ENCODE data around the gene ROR2. TPM values are rescaled to one million over a fixed set of nuclear protein-coding genes. Genes with fewer than 3 reads are reported as not detected.
"Not testable (repeated sequence)": the region's sequence is repeated elsewhere in the genome, so short reads cannot be mapped to it uniquely, and the experiment has no call there.

The ROR2 gene
- polyA plus RNA-seq, 3 donors: not detected

GRCh38 chr9:91797517-91797916 lies 152.5 kb downstream of the ROR2 start:
- H3K9me3 Mint-ChIP-seq; H3K27ac ChIP-seq (ENCODE audit: low read depth in 1 of 2, low read length in 2 of 2); H3K4me1 Mint-ChIP-seq; intact Hi-C loops (cut with micrococcal nuclease); DNase-seq; H2AFZ ChIP-seq (ENCODE audit: insufficient read depth, low read depth, low read length, poor library complexity, severe bottlenecking); H3K4me2 ChIP-seq (replicated peaks; ENCODE audit: extremely low read depth, low read length, poor library complexity, severe bottlenecking); H3K4me3 ChIP-seq (replicated peaks in 1 of 3; ENCODE audit: low read depth in 2 of 3, low read length in 3 of 3); H3K36me3 ChIP-seq (replicated peaks in 1 of 2; ENCODE audit: control insufficient read depth in 1 of 2, insufficient read depth in 2 of 2, low read length in 2 of 2); H3K27me3 Mint-ChIP-seq (ENCODE audit: low read depth in 3 of 3); H3K4me3 Mint-ChIP-seq; H4K20me1 ChIP-seq (ENCODE audit: insufficient read depth, low read length); H3K36me3 Mint-ChIP-seq; H3K27me3 ChIP-seq (ENCODE audit: control insufficient read depth in 2 of 2, insufficient read depth in 2 of 2, low read length in 2 of 2); H3K9me3 ChIP-seq (replicated peaks in 1 of 2; ENCODE audit: control insufficient read depth in 1 of 2, insufficient read depth in 1 of 2, low read length in 2 of 2); H3K9ac ChIP-seq (ENCODE audit: insufficient read depth, low read length, poor library complexity, severe bottlenecking); H3K4me1 ChIP-seq (ENCODE audit: control insufficient read depth in 1 of 2, insufficient read depth in 2 of 2, low read length in 2 of 2); H3K79me2 ChIP-seq (ENCODE audit: insufficient read depth, low read length); H3K27ac Mint-ChIP-seq: not testable (repeated sequence)
- no CpG with 5 or more reads among the region's 2 CpGs for WGBS (ENCODE audit: insufficient coverage)

GRCh38 chr9:91796516-91796915 lies 153.5 kb downstream of the ROR2 start:
- H3K79me2 ChIP-seq (ENCODE audit: insufficient read depth, low read length); H3K36me3 Mint-ChIP-seq; H3K9ac ChIP-seq (ENCODE audit: insufficient read depth, low read length, poor library complexity, severe bottlenecking); DNase-seq; H3K27ac Mint-ChIP-seq; H4K20me1 ChIP-seq (ENCODE audit: insufficient read depth, low read length); H3K36me3 ChIP-seq (replicated peaks in 1 of 2; ENCODE audit: control insufficient read depth in 1 of 2, insufficient read depth in 2 of 2, low read length in 2 of 2); H3K4me3 ChIP-seq (replicated peaks in 1 of 3; ENCODE audit: low read depth in 2 of 3, low read length in 3 of 3); H3K4me1 ChIP-seq (ENCODE audit: control insufficient read depth in 1 of 2, insufficient read depth in 2 of 2, low read length in 2 of 2); intact Hi-C loops (cut with micrococcal nuclease); H2AFZ ChIP-seq (ENCODE audit: insufficient read depth, low read depth, low read length, poor library complexity, severe bottlenecking); H3K4me3 Mint-ChIP-seq; H3K27me3 ChIP-seq (ENCODE audit: control insufficient read depth in 2 of 2, insufficient read depth in 2 of 2, low read length in 2 of 2); H3K4me1 Mint-ChIP-seq; H3K27ac ChIP-seq (ENCODE audit: low read depth in 1 of 2, low read length in 2 of 2); H3K4me2 ChIP-seq (replicated peaks; ENCODE audit: extremely low read depth, low read length, poor library complexity, severe bottlenecking); H3K9me3 Mint-ChIP-seq; H3K27me3 Mint-ChIP-seq (ENCODE audit: low read depth in 3 of 3); H3K9me3 ChIP-seq (replicated peaks in 1 of 2; ENCODE audit: control insufficient read depth in 1 of 2, insufficient read depth in 1 of 2, low read length in 2 of 2): not testable (repeated sequence)
- WGBS (ENCODE audit: insufficient coverage): 100% methylated on average over 2 of the region's 4 CpGs

GRCh38 chr9:91795598-91796241 lies 154.3 kb downstream of the ROR2 start:
- Mint-ChIP-seq H3K27ac (no peak overlapping the region), H3K36me3 (no peaks in the 10 kb centered on the region), H3K4me3 (no peak overlapping the region), H3K4me1 (peaks cover 3% of the 10 kb centered on the region), H3K27me3 (ENCODE audit: low read depth in 3 of 3) (peaks cover 2 to 6% (median 4%) of the 10 kb centered on the region in 3 donors), H3K9me3 (no peaks in the 10 kb centered on the region)
- no peak overlapping the region for H3K9ac ChIP-seq (ENCODE audit: insufficient read depth, low read length, poor library complexity, severe bottlenecking)
- no peak for TF ChIP-seq CTCF (IDR thresholded peaks at IDR 0.05)
- no peaks in the 10 kb centered on the region for H3K27me3 ChIP-seq (ENCODE audit: control insufficient read depth in 2 of 2, insufficient read depth in 2 of 2, low read length in 2 of 2)
- H3K36me3 ChIP-seq (replicated peaks in 1 of 2; ENCODE audit: control insufficient read depth in 1 of 2, insufficient read depth in 2 of 2, low read length in 2 of 2): no peaks in the 10 kb centered on the region
- H2AFZ ChIP-seq (ENCODE audit: insufficient read depth, low read depth, low read length, poor library complexity, severe bottlenecking): peak overlapping the region; percentile 1
- H3K79me2 ChIP-seq (ENCODE audit: insufficient read depth, low read length): no peaks in the 10 kb centered on the region
- 81% methylated on average over 5 of the region's 6 CpGs for WGBS (ENCODE audit: insufficient coverage)
- no peak for DNase-seq
- no peaks in the 10 kb centered on the region for H4K20me1 ChIP-seq (ENCODE audit: insufficient read depth, low read length)
- H3K27ac ChIP-seq (ENCODE audit: low read depth in 1 of 2, low read length in 2 of 2): no peak overlapping the region
- no peak overlapping the region for H3K4me3 ChIP-seq (replicated peaks in 1 of 3; ENCODE audit: low read depth in 2 of 3, low read length in 3 of 3)
- H3K4me1 ChIP-seq (ENCODE audit: control insufficient read depth in 1 of 2, insufficient read depth in 2 of 2, low read length in 2 of 2): peaks cover 0 to 3% of the 10 kb centered on the region in 2 donors
- intact Hi-C loops (cut with micrococcal nuclease): no loop called here
- no peaks in the 10 kb centered on the region for H3K9me3 ChIP-seq (replicated peaks in 1 of 2; ENCODE audit: control insufficient read depth in 1 of 2, insufficient read depth in 1 of 2, low read length in 2 of 2)
- H3K4me2 ChIP-seq (replicated peaks; ENCODE audit: extremely low read depth, low read length, poor library complexity, severe bottlenecking): no peak overlapping the region

- H3K27ac Mint-ChIP-seq; H3K4me2 ChIP-seq (replicated peaks; ENCODE audit: extremely low read depth, low read length, poor library complexity, severe bottlenecking); DNase-seq; intact Hi-C loops (cut with micrococcal nuclease); H3K9ac ChIP-seq (ENCODE audit: insufficient read depth, low read length, poor library complexity, severe bottlenecking); H2AFZ ChIP-seq (ENCODE audit: insufficient read depth, low read depth, low read length, poor library complexity, severe bottlenecking); H3K4me1 Mint-ChIP-seq; H3K4me3 ChIP-seq (replicated peaks in 1 of 3; ENCODE audit: low read depth in 2 of 3, low read length in 3 of 3); H3K79me2 ChIP-seq (ENCODE audit: insufficient read depth, low read length); H3K36me3 Mint-ChIP-seq; H3K4me3 Mint-ChIP-seq; H3K9me3 Mint-ChIP-seq; H4K20me1 ChIP-seq (ENCODE audit: insufficient read depth, low read length); H3K27me3 ChIP-seq (ENCODE audit: control insufficient read depth in 2 of 2, insufficient read depth in 2 of 2, low read length in 2 of 2); H3K27ac ChIP-seq (ENCODE audit: low read depth in 1 of 2, low read length in 2 of 2); H3K9me3 ChIP-seq (replicated peaks in 1 of 2; ENCODE audit: control insufficient read depth in 1 of 2, insufficient read depth in 1 of 2, low read length in 2 of 2); H3K36me3 ChIP-seq (replicated peaks in 1 of 2; ENCODE audit: control insufficient read depth in 1 of 2, insufficient read depth in 2 of 2, low read length in 2 of 2); H3K27me3 Mint-ChIP-seq (ENCODE audit: low read depth in 3 of 3); H3K4me1 ChIP-seq (ENCODE audit: control insufficient read depth in 1 of 2, insufficient read depth in 2 of 2, low read length in 2 of 2): not testable (repeated sequence)
- WGBS (ENCODE audit: insufficient coverage): no CpG with 5 or more reads among the region's 5 CpGs
Observed at GRCh38 chr9:91793371-91793770, 156.7 kb downstream of the ROR2 start.
